ENCODE data around the gene ERGIC1.

The ERGIC1 gene

GRCh38 chr5:172904643-172905345 is 70.7 kb downstream of the ERGIC1 start:
- peak; percentile 76 for DNase-seq

GRCh38 chr5:172905346-172906140 is 71.5 kb downstream of the ERGIC1 start:
- DNase-seq = peak; percentile 36

- DNase-seq = peak; percentile 83
Observed at GRCh38 chr5:172906436-172906835, 72.4 kb downstream of the ERGIC1 start.

GRCh38 chr5:172906888-172907287 is 72.8 kb downstream of the ERGIC1 start:
- DNase-seq = no peak

GRCh38 chr5:172907657-172908056 is 73.6 kb downstream of the ERGIC1 start:
- DNase-seq = no peak

- no peak for DNase-seq
Observed at GRCh38 chr5:172908662-172909061, 74.6 kb downstream of the ERGIC1 start.

GRCh38 chr5:172909931-172910502 is 76.0 kb downstream of the ERGIC1 start:
- peak; percentile 85 for DNase-seq

GRCh38 chr5:172910828-172911627 is 77.0 kb downstream of the ERGIC1 start:
- DNase-seq = peak; percentile 66

- no peak for DNase-seq
Observed at GRCh38 chr5:172911628-172911880, 77.5 kb downstream of the ERGIC1 start.

- no peak for DNase-seq
Observed at GRCh38 chr5:172911976-172912375, 77.9 kb downstream of the ERGIC1 start.

- no peak for DNase-seq
Observed at GRCh38 chr5:172913117-172913850, 79.2 kb downstream of the ERGIC1 start.

- no peak for DNase-seq
Observed at GRCh38 chr5:172915514-172915913, 81.5 kb downstream of the ERGIC1 start.

GRCh38 chr5:172918421-172919371 is 84.6 kb downstream of the ERGIC1 start:
- no peak for DNase-seq

GRCh38 chr5:172919525-172920446 is 85.7 kb downstream of the ERGIC1 start:
- DNase-seq = no peak

GRCh38 chr5:172920447-172920849 is 86.4 kb downstream of the ERGIC1 start:
- peak; percentile 93 for DNase-seq

GRCh38 chr5:172920995-172921394 is 86.9 kb downstream of the ERGIC1 start:
- DNase-seq = no peak

- DNase-seq = no peak
Observed at GRCh38 chr5:172921906-172922305, 87.9 kb downstream of the ERGIC1 start.

- DNase-seq = no peak
Observed at GRCh38 chr5:172923539-172923938, 89.5 kb downstream of the ERGIC1 start.

GRCh38 chr5:172925336-172925948 is 91.4 kb downstream of the ERGIC1 start:
- no peak for DNase-seq

GRCh38 chr5:172926008-172926523 is 92.0 kb downstream of the ERGIC1 start:
- no peak for DNase-seq
